Stomach (tissue), 4 donors: ENCODE results near the gene SLC38A2.

Source experiments
- EP300 ChIP-seq: sonication (generic); formaldehyde crosslinking; IDR thresholded peaks from one replicate; pipeline ENCODE4 v1.6.1; 2017; ENCODE audit warnings: antibody characterized with exemption
- TF ChIP-seq, protein P1 (sequence below), 7 experiments: fragments of 450-650 bp in 4 of 7; fragments of 200-600 bp in 3 of 7; sonication (generic) in 3 of 7; IDR thresholded peaks; one replicate each; pipeline ENCODE4 v1.5.1; 2016 to 2019; ENCODE audit warnings: antibody characterized with exemption in 7 of 7, control low read depth in 2 of 7, mild to moderate bottlenecking in 1 of 7

DNA sequence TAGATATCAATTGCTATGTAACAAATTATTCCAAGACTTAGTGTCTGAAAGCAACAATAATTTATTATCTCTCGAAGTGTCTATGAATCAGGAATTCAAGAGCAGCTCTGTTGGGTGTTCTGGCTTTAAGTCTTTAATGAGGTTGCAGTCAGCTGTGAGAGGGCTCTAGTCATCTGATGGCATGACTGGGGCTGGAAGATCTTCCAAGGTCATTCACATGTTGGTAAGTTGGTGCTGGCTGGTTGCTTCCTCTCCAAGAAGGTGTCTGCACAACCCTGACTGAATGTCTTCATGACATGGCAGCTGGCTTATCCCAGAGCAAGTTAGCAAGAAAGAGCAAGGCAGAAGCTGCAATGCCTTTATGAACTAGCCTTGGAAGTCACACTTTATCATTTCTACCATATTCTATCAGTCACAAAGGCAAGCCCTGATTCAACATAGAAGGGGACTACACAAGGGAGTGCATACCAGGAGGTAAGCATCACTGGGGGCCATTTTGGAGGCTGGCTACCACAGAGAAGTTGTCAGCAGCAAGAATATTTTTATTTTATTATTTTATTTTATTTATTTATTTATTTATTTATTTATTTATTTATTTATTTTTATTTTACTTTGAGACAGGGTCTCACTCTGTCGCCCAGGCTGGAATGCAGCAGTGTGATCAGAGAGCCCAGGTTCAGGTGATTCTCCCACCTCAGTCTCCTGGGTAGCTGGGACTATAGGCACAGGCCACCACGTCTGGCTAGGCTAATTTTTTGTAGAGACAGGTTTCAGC is 7.6 kb upstream of the SLC38A2 start:
- TF ChIP-seq, protein P1, sequence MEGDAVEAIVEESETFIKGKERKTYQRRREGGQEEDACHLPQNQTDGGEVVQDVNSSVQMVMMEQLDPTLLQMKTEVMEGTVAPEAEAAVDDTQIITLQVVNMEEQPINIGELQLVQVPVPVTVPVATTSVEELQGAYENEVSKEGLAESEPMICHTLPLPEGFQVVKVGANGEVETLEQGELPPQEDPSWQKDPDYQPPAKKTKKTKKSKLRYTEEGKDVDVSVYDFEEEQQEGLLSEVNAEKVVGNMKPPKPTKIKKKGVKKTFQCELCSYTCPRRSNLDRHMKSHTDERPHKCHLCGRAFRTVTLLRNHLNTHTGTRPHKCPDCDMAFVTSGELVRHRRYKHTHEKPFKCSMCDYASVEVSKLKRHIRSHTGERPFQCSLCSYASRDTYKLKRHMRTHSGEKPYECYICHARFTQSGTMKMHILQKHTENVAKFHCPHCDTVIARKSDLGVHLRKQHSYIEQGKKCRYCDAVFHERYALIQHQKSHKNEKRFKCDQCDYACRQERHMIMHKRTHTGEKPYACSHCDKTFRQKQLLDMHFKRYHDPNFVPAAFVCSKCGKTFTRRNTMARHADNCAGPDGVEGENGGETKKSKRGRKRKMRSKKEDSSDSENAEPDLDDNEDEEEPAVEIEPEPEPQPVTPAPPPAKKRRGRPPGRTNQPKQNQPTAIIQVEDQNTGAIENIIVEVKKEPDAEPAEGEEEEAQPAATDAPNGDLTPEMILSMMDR (IDR thresholded peaks at IDR 0.05), result no peak
- no peak for TF ChIP-seq EP300
